HFFc6 (cell line): Measurements from ENCODE around the gene TTC23L. TPM values are rescaled to one million over a fixed set of nuclear protein-coding genes. Genes with fewer than 3 reads are reported as not detected.
A peak's percentile ranks its signal among the peaks of the same experiment; 100 is the strongest.
"Not testable (repeated sequence)": the region's sequence is repeated elsewhere in the genome, so short reads cannot be mapped to it uniquely, and the experiment has no call there.

Experiments used
- DNase-seq: peaks from one replicate; pipeline ENCODE4 v3.0.0-alpha.2; 2018
- H3K27ac Mint-ChIP-seq: 2 replicates; pipeline ENCODE4 v1.8.0; 2020; ENCODE audit warnings: mild to moderate bottlenecking, mixed read lengths
- H3K27me3 Mint-ChIP-seq: 2 replicates; pipeline ENCODE4 v1.8.0; 2021; ENCODE audit warnings: mild to moderate bottlenecking, moderate library complexity, mixed read lengths; ENCODE audit not compliant: insufficient read depth
- H3K36me3 Mint-ChIP-seq: 2 replicates; pipeline ENCODE4 v1.8.0; 2021; ENCODE audit warnings: low read depth, mixed read lengths
- H3K4me1 Mint-ChIP-seq: 2 replicates; pipeline ENCODE4 v1.8.0; 2020; ENCODE audit warnings: low read depth, mixed read lengths
- H3K4me3 Mint-ChIP-seq: 2 replicates; pipeline ENCODE4 v1.8.0; 2020; ENCODE audit warnings: mild to moderate bottlenecking, moderate library complexity, mixed read lengths
- H3K9me3 Mint-ChIP-seq: 2 replicates; pipeline ENCODE4 v1.8.0; 2020; ENCODE audit warnings: mild to moderate bottlenecking, mixed read lengths
- total RNA-seq, 6 experiments: library from RNA; stranded (reverse); fragmentation: NEBNext Ultra II Directional; extraction: Animal tissue kit (Norgen Biotek cat#: 25700); gene quantifications; 2 replicates in 1 of 6; 3 replicates in 5 of 6; pipeline ENCODE4 v1.2.3, GENCODE V29; 2021
- TF ChIP-seq, protein P1 (sequence below): fragments of 200-600 bp; sonication (generic); IDR thresholded peaks from 2 replicates; pipeline ENCODE4 v1.5.0; 2021; ENCODE audit warnings: antibody characterized with exemption, mild to moderate bottlenecking

TTC23L gene
- total RNA-seq, 6 experiments from 2014 or later = not detected

DNA sequence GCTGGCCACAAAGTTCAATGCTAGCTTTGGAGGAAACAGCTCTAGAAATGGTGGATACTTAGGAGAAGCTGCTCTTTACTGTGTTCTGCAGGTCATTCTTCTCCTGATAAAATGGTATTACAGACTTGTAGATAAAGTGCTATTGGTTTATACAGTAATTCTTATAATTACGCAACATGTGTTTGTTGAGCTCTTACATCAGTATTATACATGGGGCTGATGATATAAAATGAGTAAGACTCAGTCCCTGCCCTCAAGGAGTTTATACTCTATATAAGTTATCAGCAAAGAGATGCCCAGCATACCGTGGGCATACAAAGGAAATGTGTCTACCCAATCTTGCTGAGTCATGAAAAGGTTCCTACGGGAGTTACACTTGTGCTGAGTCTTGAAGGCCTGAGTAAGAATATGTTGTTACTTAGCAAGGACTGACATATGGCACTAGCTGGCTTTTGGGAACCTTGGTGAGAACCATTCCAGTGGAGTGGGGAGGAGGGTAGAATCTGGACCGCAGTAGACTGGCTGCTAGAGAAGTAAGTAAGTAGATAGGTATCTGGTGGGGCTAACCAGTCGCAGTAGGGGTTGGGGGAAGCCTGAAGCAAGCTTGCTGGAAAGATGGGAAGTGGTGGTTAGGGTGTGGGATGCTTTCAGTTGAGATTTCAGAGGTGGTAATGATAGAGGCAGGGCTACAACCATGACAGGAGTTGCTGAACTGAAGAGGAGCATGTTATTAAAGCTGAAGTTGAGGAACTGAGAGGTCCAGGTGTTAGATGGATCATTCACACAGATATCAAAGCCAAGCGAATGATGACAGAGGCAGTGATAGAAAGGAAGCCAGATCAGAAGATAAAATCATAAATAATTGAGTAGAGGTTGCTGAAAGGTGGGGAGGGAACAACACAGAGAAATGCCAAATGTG is 11.1 kb upstream of the TTC23L start:
- H3K4me3 Mint-ChIP-seq = no peak overlapping the region
- H3K4me1 Mint-ChIP-seq = no peaks in the 10 kb centered on the region; the same call in 1 of the 2 replicates
- peak overlapping the region; percentile 19; the same call in 1 of the 2 replicates for H3K27ac Mint-ChIP-seq
- TF ChIP-seq, protein P1, sequence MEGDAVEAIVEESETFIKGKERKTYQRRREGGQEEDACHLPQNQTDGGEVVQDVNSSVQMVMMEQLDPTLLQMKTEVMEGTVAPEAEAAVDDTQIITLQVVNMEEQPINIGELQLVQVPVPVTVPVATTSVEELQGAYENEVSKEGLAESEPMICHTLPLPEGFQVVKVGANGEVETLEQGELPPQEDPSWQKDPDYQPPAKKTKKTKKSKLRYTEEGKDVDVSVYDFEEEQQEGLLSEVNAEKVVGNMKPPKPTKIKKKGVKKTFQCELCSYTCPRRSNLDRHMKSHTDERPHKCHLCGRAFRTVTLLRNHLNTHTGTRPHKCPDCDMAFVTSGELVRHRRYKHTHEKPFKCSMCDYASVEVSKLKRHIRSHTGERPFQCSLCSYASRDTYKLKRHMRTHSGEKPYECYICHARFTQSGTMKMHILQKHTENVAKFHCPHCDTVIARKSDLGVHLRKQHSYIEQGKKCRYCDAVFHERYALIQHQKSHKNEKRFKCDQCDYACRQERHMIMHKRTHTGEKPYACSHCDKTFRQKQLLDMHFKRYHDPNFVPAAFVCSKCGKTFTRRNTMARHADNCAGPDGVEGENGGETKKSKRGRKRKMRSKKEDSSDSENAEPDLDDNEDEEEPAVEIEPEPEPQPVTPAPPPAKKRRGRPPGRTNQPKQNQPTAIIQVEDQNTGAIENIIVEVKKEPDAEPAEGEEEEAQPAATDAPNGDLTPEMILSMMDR = no peak
- peaks cover 75% of the 10 kb centered on the region for H3K36me3 Mint-ChIP-seq
- peaks cover 9% of the 10 kb centered on the region for H3K27me3 Mint-ChIP-seq
- no peaks in the 10 kb centered on the region for H3K9me3 Mint-ChIP-seq
- no peak for DNase-seq

DNA sequence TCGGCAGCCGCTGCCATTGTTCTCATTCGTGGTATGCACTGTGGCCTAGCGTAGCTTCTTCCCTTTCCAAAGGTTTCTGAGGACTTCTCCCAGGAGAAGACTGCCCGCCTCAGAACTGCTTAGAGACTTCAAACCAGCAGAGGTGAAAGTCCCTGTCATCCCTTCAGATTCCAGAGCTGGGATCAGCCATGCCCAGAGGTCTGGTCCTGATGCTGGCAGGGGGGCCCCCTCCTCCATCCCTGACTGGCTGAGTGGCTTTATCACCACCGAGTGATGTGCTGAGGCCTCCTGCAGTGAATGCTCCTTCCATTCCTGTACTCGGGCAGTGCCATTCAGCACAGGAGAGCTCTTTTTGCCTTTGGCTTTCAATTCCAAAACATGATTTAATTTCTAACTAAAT is 8.1 kb upstream of the TTC23L start:
- not testable (repeated sequence) for H3K4me3 Mint-ChIP-seq, H3K4me1 Mint-ChIP-seq

DNA sequence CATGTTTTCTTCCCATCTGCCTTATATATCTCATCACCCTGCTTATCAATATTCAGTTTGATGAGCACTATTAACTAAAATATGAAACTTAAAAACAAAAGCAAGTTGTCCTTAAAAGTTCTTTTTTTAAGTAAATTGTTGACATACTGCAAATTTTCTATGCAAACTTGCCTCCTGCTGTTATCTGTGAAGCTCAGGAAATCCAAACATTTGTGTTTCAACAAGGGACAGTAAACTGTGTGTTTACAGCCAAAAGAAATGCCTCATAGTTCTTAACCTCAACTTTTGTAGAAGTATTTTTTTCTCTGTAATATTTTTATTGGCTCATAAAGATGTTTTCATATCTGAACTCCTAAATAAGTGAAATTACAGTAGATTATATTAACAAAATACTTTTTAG is 7.7 kb upstream of the TTC23L start:
- Mint-ChIP-seq H3K27me3 (peaks cover 17% of the 10 kb centered on the region), H3K4me3 (no peak overlapping the region), H3K27ac (no peak overlapping the region), H3K9me3 (no peaks in the 10 kb centered on the region), H3K4me1 (no peaks in the 10 kb centered on the region; the same call in 1 of the 2 replicates), H3K36me3 (peaks cover 59% of the 10 kb centered on the region)
- TF ChIP-seq, protein P1 = no peak
- no peak for DNase-seq

More for the DNA sequence above, 8.1 kb upstream of the TTC23L start:
- H3K27ac Mint-ChIP-seq, DNase-seq, H3K9me3 Mint-ChIP-seq: not testable (repeated sequence)
- Mint-ChIP-seq H3K36me3 (peaks cover 64% of the 10 kb centered on the region), H3K27me3 (peaks cover 17% of the 10 kb centered on the region)

DNA sequence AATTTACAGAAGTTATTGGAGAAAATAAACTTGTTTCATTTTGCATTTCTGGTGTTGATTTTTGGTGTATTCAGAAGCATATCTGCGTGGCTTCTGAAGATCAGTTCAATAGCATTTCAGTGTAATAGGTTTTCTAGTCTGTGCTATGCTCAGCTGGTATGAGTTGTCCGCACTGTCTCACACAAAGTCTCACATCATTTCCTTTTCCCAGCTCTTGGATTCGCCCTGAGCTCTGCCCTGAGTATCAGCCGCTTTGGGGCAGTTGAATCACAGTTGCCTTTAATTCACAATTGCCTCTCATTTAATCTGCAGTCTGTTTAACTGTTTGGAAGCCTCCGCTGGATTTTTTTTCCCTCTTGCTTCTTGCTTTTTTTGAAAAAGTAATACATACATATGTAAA is 6.4 kb upstream of the TTC23L start:
- H3K27ac Mint-ChIP-seq = peak overlapping the region; percentile 21; the same call in 1 of the 2 replicates
- H3K4me3 Mint-ChIP-seq = no peak overlapping the region
- no peaks in the 10 kb centered on the region for H3K4me1 Mint-ChIP-seq
- H3K27me3 Mint-ChIP-seq = peaks cover 26% of the 10 kb centered on the region
- no peaks in the 10 kb centered on the region for H3K9me3 Mint-ChIP-seq
- no peak for DNase-seq
- TF ChIP-seq, protein P1 = no peak
- H3K36me3 Mint-ChIP-seq = peaks cover 46% of the 10 kb centered on the region

DNA sequence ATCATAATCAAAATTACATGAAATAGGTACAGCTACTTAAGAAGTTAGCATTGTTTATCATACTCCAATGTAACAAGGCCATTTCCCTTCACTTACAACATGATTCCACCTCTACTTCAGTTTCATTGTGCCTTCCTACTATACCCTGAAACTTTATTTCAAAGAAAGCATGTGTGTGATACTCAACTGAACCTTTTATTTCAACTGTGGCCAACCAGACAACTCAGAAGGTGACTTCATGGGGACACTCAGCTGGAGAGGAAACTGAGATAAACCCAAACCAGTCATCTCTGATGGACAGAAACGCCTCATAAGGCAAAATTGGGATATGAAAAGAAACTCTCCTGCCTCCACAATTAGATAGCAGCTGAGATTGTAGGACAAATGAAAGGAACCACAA is 5.9 kb upstream of the TTC23L start:
- no peak for DNase-seq
- no peak overlapping the region for H3K4me3 Mint-ChIP-seq
- H3K27me3 Mint-ChIP-seq = peaks cover 25% of the 10 kb centered on the region
- H3K4me1 Mint-ChIP-seq = no peaks in the 10 kb centered on the region
- TF ChIP-seq, protein P1 = no peak
- H3K36me3 Mint-ChIP-seq = peaks cover 41% of the 10 kb centered on the region
- H3K9me3 Mint-ChIP-seq = no peaks in the 10 kb centered on the region
- no peak overlapping the region for H3K27ac Mint-ChIP-seq
